Activated T-helper 1 cell treated with anti-CD3 and anti-CD28 coated beads, Interleukin-12 subunit alpha, Interleukin-12 subunit beta, Interleukin-2, Interleukin-4 antibody, amounts not matched to agents 30 ng/mL and 10 ng/mL and 1 ng/mL, durations not matched to agents 14 hours and 24 hours and 36 hours (primary cell): Measurements from ENCODE around the gene RALGPS1. TPM values are rescaled to one million over a fixed set of nuclear protein-coding genes. Genes with fewer than 3 reads are reported as not detected.

ENCODE experiments used
- DNase-seq: peaks from one replicate; pipeline ENCODE4 v3.0.0; 2021; ENCODE audit warnings: low spot score
- H3K27ac Mint-ChIP-seq: one replicate; pipeline ENCODE4 v1.8.0; 2021; ENCODE audit warnings: mild to moderate bottlenecking, mixed read lengths
- H3K27me3 Mint-ChIP-seq: one replicate; pipeline ENCODE4 v1.8.0; 2022; ENCODE audit warnings: mild to moderate bottlenecking, moderate library complexity, mixed read lengths; ENCODE audit not compliant: insufficient read depth
- H3K36me3 Mint-ChIP-seq: one replicate; pipeline ENCODE4 v1.8.0; 2021; ENCODE audit warnings: low read depth, mixed read lengths
- H3K4me1 Mint-ChIP-seq: one replicate; pipeline ENCODE4 v1.8.0; 2021; ENCODE audit warnings: low read depth, mixed read lengths
- H3K4me3 Mint-ChIP-seq: one replicate; pipeline ENCODE4 v1.8.0; 2021; ENCODE audit warnings: mild to moderate bottlenecking, moderate library complexity, mixed read lengths
- H3K9me3 Mint-ChIP-seq: one replicate; pipeline ENCODE4 v1.8.0; 2021; ENCODE audit warnings: mixed read lengths
- intact Hi-C: fragments of 100-400 bp; cut with micrococcal nuclease; formaldehyde crosslinking; loops from one replicate; pipeline ENCODE4 v1.15.1; 2024
- total RNA-seq: library from RNA; stranded (reverse); gene quantifications from 2 replicates; pipeline ENCODE4 v1.2.3, GENCODE V29; 2022

The RALGPS1 gene
- total RNA-seq, 1 donor from 2014 or later, result 1.4 TPM

- H3K27ac Mint-ChIP-seq, result no peak overlapping the region
- DNase-seq, result no peak
- H3K4me1 Mint-ChIP-seq, result peaks cover 11% of the 10 kb centered on the region
- peaks cover 5% of the 10 kb centered on the region for H3K36me3 Mint-ChIP-seq
- intact Hi-C loops, result no loop called here
- H3K27me3 Mint-ChIP-seq, result peaks cover 9% of the 10 kb centered on the region
- no peak overlapping the region for H3K4me3 Mint-ChIP-seq
- no peaks in the 10 kb centered on the region for H3K9me3 Mint-ChIP-seq
These were observed 116.5 kb downstream of the RALGPS1 start for GRCh38 chr9:127030814-127031740.

- H3K9me3 Mint-ChIP-seq, result no peaks in the 10 kb centered on the region
- no peak for DNase-seq
- peaks cover 10% of the 10 kb centered on the region for H3K36me3 Mint-ChIP-seq
- peaks cover 4% of the 10 kb centered on the region for H3K27me3 Mint-ChIP-seq
- intact Hi-C loops, result no loop called here
- H3K27ac Mint-ChIP-seq, result no peak overlapping the region
- no peak overlapping the region for H3K4me3 Mint-ChIP-seq
- H3K4me1 Mint-ChIP-seq, result peaks cover under 1% of the 10 kb centered on the region
These were observed 117.7 kb downstream of the RALGPS1 start for GRCh38 chr9:127032256-127032655.

DNA sequence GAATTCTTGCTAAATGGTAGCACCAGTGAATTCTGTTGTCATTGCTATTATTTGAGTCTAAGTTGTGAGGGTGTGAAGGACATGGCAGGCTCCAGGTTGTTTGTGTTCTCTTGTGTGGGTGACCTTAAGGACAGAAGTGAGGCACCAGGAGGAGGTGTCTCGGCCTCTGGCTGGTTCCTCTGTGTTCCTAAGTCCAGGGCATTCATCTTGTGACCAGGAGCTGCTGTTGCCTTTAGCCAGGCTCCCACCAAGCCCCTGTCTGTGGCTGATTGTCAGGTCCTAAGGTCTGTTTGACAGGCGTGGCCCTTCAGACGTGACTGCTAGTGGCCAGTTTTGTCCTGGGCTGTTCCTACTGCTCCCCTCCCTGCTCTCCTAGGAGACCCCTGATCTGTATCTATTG is 118.5 kb downstream of the RALGPS1 start:
- Mint-ChIP-seq H3K27me3 (peaks cover 4% of the 10 kb centered on the region), H3K9me3 (no peaks in the 10 kb centered on the region), H3K27ac (no peak overlapping the region), H3K4me1 (no peaks in the 10 kb centered on the region), H3K4me3 (no peak overlapping the region), H3K36me3 (peaks cover 10% of the 10 kb centered on the region)
- no peak for DNase-seq
- intact Hi-C loops, result no loop called here

- Mint-ChIP-seq H3K9me3 (no peaks in the 10 kb centered on the region), H3K27ac (no peak overlapping the region), H3K4me3 (no peak overlapping the region), H3K4me1 (no peaks in the 10 kb centered on the region), H3K27me3 (peaks cover 4% of the 10 kb centered on the region), H3K36me3 (peaks cover 10% of the 10 kb centered on the region)
- no peak for DNase-seq
- intact Hi-C loops, result no loop called here
These were observed 119.2 kb downstream of the RALGPS1 start for GRCh38 chr9:127033789-127034188.

- DNase-seq, result no peak
- Mint-ChIP-seq H3K9me3 (no peaks in the 10 kb centered on the region), H3K4me3 (no peak overlapping the region), H3K36me3 (peaks cover 10% of the 10 kb centered on the region), H3K27ac (no peak overlapping the region), H3K27me3 (peaks cover 4% of the 10 kb centered on the region), H3K4me1 (no peaks in the 10 kb centered on the region)
- intact Hi-C loops, result no loop called here
These were observed 120.1 kb downstream of the RALGPS1 start for GRCh38 chr9:127034691-127035090.

DNA sequence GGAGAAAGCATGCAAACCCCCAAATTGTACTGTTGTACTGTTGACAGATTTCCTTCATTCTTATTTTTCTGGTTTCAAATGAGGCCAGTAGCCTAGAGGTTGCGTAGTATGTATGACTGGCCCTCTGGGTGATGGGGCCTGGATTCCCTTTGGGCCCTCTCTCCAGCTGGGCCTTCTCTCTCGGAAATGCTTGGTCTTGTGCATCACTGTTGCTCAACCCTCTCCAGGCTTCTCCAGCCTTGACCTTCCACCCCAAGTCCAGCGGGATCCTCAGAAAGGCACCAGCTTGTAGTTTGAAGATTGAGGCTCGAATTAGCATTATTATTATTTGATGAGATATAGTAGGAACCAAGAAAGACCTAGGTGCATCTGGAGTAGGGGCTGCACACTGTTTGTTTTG is 120.8 kb downstream of the RALGPS1 start:
- Mint-ChIP-seq H3K4me3 (no peak overlapping the region), H3K4me1 (no peaks in the 10 kb centered on the region), H3K27ac (no peak overlapping the region), H3K36me3 (peaks cover 10% of the 10 kb centered on the region), H3K9me3 (no peaks in the 10 kb centered on the region), H3K27me3 (peaks cover 4% of the 10 kb centered on the region)
- DNase-seq, result no peak
- intact Hi-C loops, result no loop called here

- peaks cover 4% of the 10 kb centered on the region for H3K27me3 Mint-ChIP-seq
- H3K9me3 Mint-ChIP-seq, result no peaks in the 10 kb centered on the region
- H3K4me3 Mint-ChIP-seq, result no peak overlapping the region
- intact Hi-C loops, result no loop called here
- peaks cover 10% of the 10 kb centered on the region for H3K36me3 Mint-ChIP-seq
- no peaks in the 10 kb centered on the region for H3K4me1 Mint-ChIP-seq
- DNase-seq, result no peak
- H3K27ac Mint-ChIP-seq, result no peak overlapping the region
These were observed 121.4 kb downstream of the RALGPS1 start for GRCh38 chr9:127035948-127036347.

DNA sequence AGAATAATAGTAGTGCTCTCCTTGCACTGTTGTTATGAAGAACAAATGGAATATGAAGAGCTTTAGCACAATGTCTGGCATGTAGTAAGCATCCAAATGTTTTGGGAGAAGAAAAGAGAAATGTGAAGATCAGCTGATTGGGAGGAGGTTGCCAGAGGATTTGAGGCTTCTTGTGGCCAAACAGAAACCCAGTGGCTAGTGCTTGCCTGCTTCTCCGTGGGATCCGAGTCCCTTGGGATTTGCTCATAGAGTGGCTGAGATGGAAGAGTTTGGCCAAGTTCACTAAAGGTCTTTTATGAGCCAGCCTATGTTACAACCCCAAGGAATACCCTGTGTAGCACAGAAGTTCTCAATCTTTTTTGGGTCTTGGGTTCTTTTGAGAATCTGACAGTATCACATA is 121.9 kb downstream of the RALGPS1 start:
- Mint-ChIP-seq H3K4me3 (no peak overlapping the region), H3K27ac (no peak overlapping the region), H3K9me3 (no peaks in the 10 kb centered on the region), H3K36me3 (peaks cover 10% of the 10 kb centered on the region), H3K27me3 (peaks cover 6% of the 10 kb centered on the region), H3K4me1 (no peaks in the 10 kb centered on the region)
- DNase-seq, result no peak
- intact Hi-C loops, result no loop called here

DNA sequence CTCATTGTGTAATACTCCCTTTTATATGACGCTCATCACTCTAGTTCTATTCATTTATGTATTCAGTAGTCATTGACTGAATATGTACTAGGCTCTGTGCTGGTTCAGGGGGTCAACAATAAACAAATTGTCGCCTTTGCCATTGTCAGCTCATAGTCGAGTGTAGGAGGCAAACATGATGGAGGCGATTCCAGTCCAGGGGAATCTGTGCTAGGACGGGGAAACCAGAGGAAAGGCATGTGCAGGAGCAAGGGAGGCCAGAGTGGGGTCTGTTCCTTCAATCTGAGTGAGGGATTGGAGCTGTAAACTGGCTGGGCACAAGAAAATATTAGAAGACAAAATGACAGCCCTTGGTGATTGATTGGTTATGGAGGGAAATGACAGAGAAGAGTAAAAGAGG is 123.9 kb downstream of the RALGPS1 start:
- Mint-ChIP-seq H3K9me3 (no peaks in the 10 kb centered on the region), H3K27me3 (peaks cover 12% of the 10 kb centered on the region), H3K4me1 (no peaks in the 10 kb centered on the region), H3K4me3 (no peak overlapping the region), H3K36me3 (peaks cover 13% of the 10 kb centered on the region), H3K27ac (no peak overlapping the region)
- no peak for DNase-seq
- intact Hi-C loops, result no loop called here

GRCh38 chr9:127039492-127039891 is 124.9 kb downstream of the RALGPS1 start:
- Mint-ChIP-seq H3K9me3 (no peaks in the 10 kb centered on the region), H3K27me3 (peaks cover 12% of the 10 kb centered on the region), H3K4me1 (no peaks in the 10 kb centered on the region), H3K36me3 (peaks cover 13% of the 10 kb centered on the region), H3K27ac (no peak overlapping the region), H3K4me3 (no peak overlapping the region)
- intact Hi-C loops, result no loop called here
- no peak for DNase-seq

DNA sequence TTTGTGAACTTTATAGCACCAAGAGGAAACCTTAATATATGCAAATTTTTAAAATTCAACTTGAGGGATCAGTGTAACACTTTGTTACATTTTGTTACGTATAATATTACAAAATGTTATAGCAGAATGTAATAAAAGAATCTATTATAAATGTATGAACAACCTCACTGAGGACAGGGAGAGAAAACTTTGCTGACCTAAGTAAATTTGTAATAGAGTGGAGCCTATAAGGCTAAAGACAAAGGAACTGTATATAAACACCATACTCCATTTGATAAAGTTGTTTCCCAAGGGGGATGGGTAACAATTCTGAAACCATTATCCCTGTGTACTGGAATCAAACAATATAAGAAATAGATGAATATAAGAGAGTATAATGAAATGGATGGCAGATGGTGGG is 130.6 kb downstream of the RALGPS1 start:
- Mint-ChIP-seq H3K36me3 (peaks cover 6% of the 10 kb centered on the region), H3K9me3 (no peaks in the 10 kb centered on the region), H3K27me3 (peaks cover 14% of the 10 kb centered on the region), H3K4me3 (no peak overlapping the region), H3K4me1 (peaks cover 37% of the 10 kb centered on the region), H3K27ac (no peak overlapping the region)
- no peak for DNase-seq
- intact Hi-C loops, result no loop called here

DNA sequence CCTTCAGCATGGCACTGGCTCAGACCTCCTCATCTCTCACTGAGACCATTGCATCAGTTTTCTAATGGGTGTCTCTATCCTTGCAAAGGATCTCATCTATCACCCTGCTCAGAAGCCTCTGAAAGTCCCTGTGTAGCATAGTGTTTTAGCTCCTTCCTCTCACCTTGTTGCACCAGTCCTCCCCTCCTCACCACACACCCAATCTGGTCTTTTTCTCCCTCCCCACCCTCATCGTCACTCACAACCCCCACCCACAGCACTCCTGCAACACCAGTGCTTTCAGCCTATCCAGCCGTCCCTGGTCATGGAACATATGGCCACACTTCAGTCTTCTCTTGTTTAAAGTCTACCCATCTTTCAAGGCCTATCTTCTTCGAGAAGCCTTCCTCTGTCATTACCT is 133.4 kb downstream of the RALGPS1 start:
- DNase-seq, result no peak
- Mint-ChIP-seq H3K4me1 (peaks cover 52% of the 10 kb centered on the region), H3K36me3 (peaks cover 6% of the 10 kb centered on the region), H3K27ac (peak overlapping the region; percentile 71), H3K27me3 (peaks cover 8% of the 10 kb centered on the region), H3K4me3 (peak overlapping the region; percentile 12), H3K9me3 (no peaks in the 10 kb centered on the region)
- intact Hi-C loops, result no loop called here

GRCh38 chr9:127049044-127049443 is 134.5 kb downstream of the RALGPS1 start:
- peaks cover 4% of the 10 kb centered on the region for H3K36me3 Mint-ChIP-seq
- peak overlapping the region; percentile 71 for H3K27ac Mint-ChIP-seq
- H3K27me3 Mint-ChIP-seq, result peaks cover 6% of the 10 kb centered on the region
- H3K4me1 Mint-ChIP-seq, result peaks cover 52% of the 10 kb centered on the region
- peak; percentile 52 for DNase-seq
- no peaks in the 10 kb centered on the region for H3K9me3 Mint-ChIP-seq
- H3K4me3 Mint-ChIP-seq, result peak overlapping the region; percentile 53
- intact Hi-C loops, result loop anchor here (1.0 kb wide), 2 partner anchors 44 to 63 kb away; no protein-coding TSS in a partner anchor
